Vagina (tissue), 2 donors: Measurements from ENCODE around the gene TMEM132C.

Experiments
- CTCF ChIP-seq, 3 experiments: fragments of 450-650 bp in 2 of 3; fragments of 200-600 bp in 1 of 3; sonication (generic) in 1 of 3; IDR thresholded peaks; one replicate each; pipeline ENCODE4 v1.5.1; 2017 to 2019; ENCODE audit warnings: antibody characterized with exemption in 3 of 3, mild to moderate bottlenecking in 2 of 3, moderate library complexity in 2 of 3
- POLR2A ChIP-seq, 2 donors: fragments of 450-650 bp; IDR thresholded peaks; one replicate each; pipeline ENCODE4 v1.6.1; 2017; ENCODE audit warnings: antibody characterized with exemption in 2 of 2, mild to moderate bottlenecking in 2 of 2, moderate library complexity in 2 of 2
- POLR2AphosphoS5 ChIP-seq, 2 donors: sonication (generic); formaldehyde crosslinking; IDR thresholded peaks; one replicate each; pipeline ENCODE4 v1.9.0; 2017; ENCODE audit warnings: antibody characterized with exemption in 2 of 2, mild to moderate bottlenecking in 2 of 2, low read depth in 1 of 2; ENCODE audit not compliant: insufficient read depth in 1 of 2

GRCh38 chr12:128637642-128638606, 371.0 kb downstream of the TMEM132C start:
- TF ChIP-seq CTCF (IDR thresholded peaks at IDR 0.05), result no peak
- no peak for TF ChIP-seq POLR2AphosphoS5 (IDR thresholded peaks at IDR 0.05; ENCODE audit: insufficient read depth in 1 of 2, low read depth in 1 of 2)
- no peak for TF ChIP-seq POLR2A (IDR thresholded peaks at IDR 0.05)
